HCEC 1CT (cell line): ENCODE data around the gene OR6P1.

Experiments used
- DNase-seq: peaks from one replicate; pipeline ENCODE4 v3.0.0-alpha.2; 2017

Gene OR6P1

GRCh38 chr1:158570480-158570879 is at the start of gene OR6P1:
Gene OR6P1 (minus strand): TSS chr1:158570580. CDS start chr1:158563604, 6,976 bp downstream.
- no peak for DNase-seq

- no peak for DNase-seq
Measured at GRCh38 chr1:158613764-158614163, 43.4 kb upstream of the OR6P1 start.

GRCh38 chr1:158611916-158612315 is 41.5 kb upstream of the OR6P1 start:
- no peak for DNase-seq

- DNase-seq: no peak
Measured at GRCh38 chr1:158607296-158607695, 36.9 kb upstream of the OR6P1 start.

GRCh38 chr1:158604968-158605367 is 34.6 kb upstream of the OR6P1 start, which contains the start of gene OR10Z1:
Gene OR10Z1 (plus strand): TSS chr1:158605268. CDS start chr1:158606439, 1,171 bp downstream.
- DNase-seq: no peak

- DNase-seq: no peak
Measured at GRCh38 chr1:158600735-158601134, 30.4 kb upstream of the OR6P1 start.

GRCh38 chr1:158586942-158587341 is 16.6 kb upstream of the OR6P1 start:
- no peak for DNase-seq

- no peak for DNase-seq
Measured at GRCh38 chr1:158583962-158584361, 13.6 kb upstream of the OR6P1 start.

- DNase-seq: no peak
Measured at GRCh38 chr1:158579733-158580132, 9.4 kb upstream of the OR6P1 start, which contains the start of gene OR10X1. Gene OR10X1 (minus strand): TSS chr1:158579899. CDS start chr1:158579899, 0 bp downstream.

GRCh38 chr1:158577561-158577960 is 7.2 kb upstream of the OR6P1 start:
- DNase-seq: no peak

GRCh38 chr1:158572226-158572625 is 1.8 kb upstream of the OR6P1 start:
- DNase-seq: no peak

GRCh38 chr1:158564608-158565007 is 5.8 kb downstream of the OR6P1 start:
- DNase-seq: no peak

- no peak for DNase-seq
Measured at GRCh38 chr1:158563853-158564252, 6.5 kb downstream of the OR6P1 start.

- DNase-seq: no peak
Measured at GRCh38 chr1:158559696-158560095, 10.7 kb downstream of the OR6P1 start.

GRCh38 chr1:158554352-158554751 is 16.0 kb downstream of the OR6P1 start, which contains the start of gene OR6Y1:
Gene OR6Y1 (minus strand): TSS chr1:158554405. CDS start chr1:158548105, 6,300 bp downstream.
- DNase-seq: no peak

- DNase-seq: no peak
Measured at GRCh38 chr1:158552296-158552695, 18.1 kb downstream of the OR6P1 start.

GRCh38 chr1:158547533-158547932 is 22.8 kb downstream of the OR6P1 start:
- DNase-seq: no peak

GRCh38 chr1:158537609-158538008 is 32.8 kb downstream of the OR6P1 start:
- DNase-seq: no peak

GRCh38 chr1:158534496-158534895 is 35.9 kb downstream of the OR6P1 start:
- DNase-seq: no peak

- peak; percentile 29 for DNase-seq
Measured at GRCh38 chr1:158527190-158527815, 43.1 kb downstream of the OR6P1 start.

- DNase-seq: no peak
Measured at GRCh38 chr1:158521666-158522058, 48.7 kb downstream of the OR6P1 start.

- DNase-seq: no peak
Measured at GRCh38 chr1:158520955-158521665, 49.3 kb downstream of the OR6P1 start.

- no peak for DNase-seq
Measured at GRCh38 chr1:158520021-158520420, 50.4 kb downstream of the OR6P1 start.

- DNase-seq: no peak
Measured at GRCh38 chr1:158516966-158517365, 53.4 kb downstream of the OR6P1 start.
